Trophoblast cell (in vitro differentiated cells and primary cell): ENCODE results near the gene MAEA.
"Not testable (repeated sequence)": the region's sequence is repeated elsewhere in the genome, so short reads cannot be mapped to it uniquely, and the experiment has no call there.

Source experiments
- DNase-seq, 2 donors: peaks; one replicate each; pipeline ENCODE4 v3.0.0-alpha.2; 2016
- H2AFZ ChIP-seq: 2 replicates; pipeline ENCODE4 v1.6.1; 2013; ENCODE audit warnings: low read length, moderate library complexity, mild to moderate bottlenecking; ENCODE audit not compliant: insufficient read depth, poor library complexity
- H2AK5ac ChIP-seq: 2 replicates; pipeline ENCODE4 v1.6.1; 2013; ENCODE audit warnings: mild to moderate bottlenecking, low read length
- H2BK120ac ChIP-seq: 2 replicates; pipeline ENCODE4 v1.6.1; 2013; ENCODE audit warnings: low read length, mild to moderate bottlenecking, moderate library complexity; ENCODE audit not compliant: insufficient read depth, poor library complexity
- H2BK12ac ChIP-seq: 2 replicates; pipeline ENCODE4 v1.6.1; 2013; ENCODE audit warnings: mild to moderate bottlenecking, low read length, moderate library complexity
- H2BK5ac ChIP-seq: 2 replicates; pipeline ENCODE4 v1.6.1; 2013; ENCODE audit warnings: low read length, low read depth, moderate library complexity, mild to moderate bottlenecking; ENCODE audit not compliant: poor library complexity
- H3K14ac ChIP-seq: 2 replicates; pipeline ENCODE4 v1.6.1; 2013; ENCODE audit warnings: mild to moderate bottlenecking, low read length
- H3K18ac ChIP-seq: 2 replicates; pipeline ENCODE4 v1.6.1; 2013; ENCODE audit warnings: mild to moderate bottlenecking, low read length
- H3K23ac ChIP-seq: 2 replicates; pipeline ENCODE4 v1.6.1; 2013; ENCODE audit warnings: low read length
- H3K27ac ChIP-seq: 2 replicates; pipeline ENCODE4 v1.5.1; 2013; ENCODE audit warnings: low read depth, mild to moderate bottlenecking, inconsistent platforms, low read length, moderate library complexity
- H3K27me3 ChIP-seq: 2 replicates; pipeline ENCODE4 v1.6.1; 2013; ENCODE audit warnings: inconsistent platforms, mild to moderate bottlenecking, low read length, moderate library complexity; ENCODE audit not compliant: insufficient read depth
- H3K36me3 ChIP-seq, 2 experiments: 1 replicate in 1 of 2; 2 replicates in 1 of 2; pipeline ENCODE4 v1.6.1; 2013; ENCODE audit warnings: low read length in 2 of 2, mild to moderate bottlenecking in 2 of 2, moderate library complexity in 1 of 2; ENCODE audit not compliant: insufficient read depth in 2 of 2, control insufficient read depth in 1 of 2
- H3K4ac ChIP-seq: 2 replicates; pipeline ENCODE4 v1.6.1; 2013; ENCODE audit warnings: low read depth, mild to moderate bottlenecking, low read length, moderate library complexity
- H3K4me1 ChIP-seq, 2 experiments: 1 replicate in 1 of 2; 2 replicates in 1 of 2; pipeline ENCODE4 v1.6.1; 2013; ENCODE audit warnings: low read length in 2 of 2, mild to moderate bottlenecking in 2 of 2, moderate library complexity in 1 of 2; ENCODE audit not compliant: insufficient read depth in 2 of 2, control insufficient read depth in 1 of 2
- H3K4me2 ChIP-seq: 2 replicates; pipeline ENCODE4 v1.6.1; 2013; ENCODE audit warnings: inconsistent platforms, mild to moderate bottlenecking, low read length, moderate library complexity
- H3K4me3 ChIP-seq: 2 replicates; pipeline ENCODE4 v1.5.1; 2013; ENCODE audit warnings: mild to moderate bottlenecking, low read depth, low read length, inconsistent platforms
- H3K79me1 ChIP-seq: one replicate; pipeline ENCODE4 v1.6.1; 2013; ENCODE audit warnings: low read length
- H3K79me2 ChIP-seq: 2 replicates; pipeline ENCODE4 v1.6.1; 2013; ENCODE audit warnings: low read length, mild to moderate bottlenecking; ENCODE audit not compliant: control insufficient read depth, insufficient read depth, poor library complexity
- H3K9ac ChIP-seq: 2 replicates; pipeline ENCODE4 v1.6.1; 2013; ENCODE audit warnings: mild to moderate bottlenecking, low read length
- H3K9me3 ChIP-seq: 2 replicates; pipeline ENCODE4 v1.6.1; 2013; ENCODE audit warnings: low read depth, mild to moderate bottlenecking, control low read depth, inconsistent platforms, low read length; ENCODE audit not compliant: insufficient read depth
- H4K12ac ChIP-seq: 2 replicates; pipeline ENCODE4 v1.6.1; 2013; ENCODE audit warnings: low read depth, mild to moderate bottlenecking, low read length, moderate library complexity
- H4K8ac ChIP-seq: 2 replicates; pipeline ENCODE4 v1.6.1; 2013; ENCODE audit warnings: low read depth, mild to moderate bottlenecking, low read length, moderate library complexity
- H4K91ac ChIP-seq: one replicate; pipeline ENCODE4 v1.6.1; 2013; ENCODE audit warnings: low read depth, mild to moderate bottlenecking, low read length, moderate library complexity
- WGBS: extraction: QIAGEN DNeasy Blood & Tissue Kit; methylation state at CpG from one replicate; pipeline ENCODE4 v1.1.7; 2013; ENCODE audit warnings: missing lambda C conversion rate; ENCODE audit not compliant: insufficient read length, insufficient coverage; ENCODE audit errors: extremely low coverage; 5-methylcytosine and 5-hydroxymethylcytosine counted together

The MAEA gene

DNA sequence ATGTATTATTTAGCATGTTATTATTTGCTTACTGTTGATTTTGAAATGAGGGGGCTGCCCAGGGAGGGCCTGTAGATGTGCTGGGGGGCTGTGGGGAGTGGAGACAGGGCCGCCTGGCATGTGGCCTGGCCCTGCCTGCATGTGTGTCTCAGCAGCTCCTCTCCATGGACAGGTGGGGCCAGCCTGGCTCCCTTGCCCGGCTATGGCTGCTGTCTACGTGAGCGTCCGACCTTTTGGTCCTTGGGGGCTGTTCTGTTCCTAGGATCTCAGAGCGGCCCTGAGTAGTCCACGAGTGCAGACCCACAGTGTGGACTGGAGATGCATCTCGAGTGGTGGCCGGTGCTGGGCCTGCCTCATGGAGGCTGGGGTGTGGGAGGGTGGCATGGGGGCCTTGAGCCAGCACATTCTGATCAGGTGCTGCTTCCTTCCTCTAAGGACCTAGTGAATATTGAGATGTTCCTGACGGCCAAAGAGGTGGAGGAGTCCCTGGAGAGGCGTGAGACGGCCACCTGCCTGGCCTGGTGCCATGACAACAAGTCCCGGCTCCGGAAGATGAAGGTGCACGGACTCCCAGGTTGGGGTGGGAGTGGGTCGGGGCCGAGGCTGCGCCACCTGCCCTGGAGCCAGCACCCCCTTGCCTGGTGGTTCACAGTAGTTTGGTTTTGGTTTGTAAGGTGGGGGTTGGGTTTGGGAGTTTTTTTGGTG lies 32.4 kb downstream of the MAEA start:
- Histone ChIP-seq H3K27ac (no peak overlapping the region), H3K23ac (no peak overlapping the region), H3K4me3 (no peak overlapping the region), H2AFZ (no peak overlapping the region), H3K79me2 (no peaks in the 10 kb centered on the region), H3K9me3 (peaks cover 4% of the 10 kb centered on the region), H3K4me1 (peaks cover 0 to 3% of the 10 kb centered on the region in 2 experiments), H3K4ac (no peak overlapping the region), H2AK5ac (no peak overlapping the region), H3K36me3 (peaks cover 67 to 73% of the 10 kb centered on the region in 2 experiments), H3K9ac (no peak overlapping the region), H2BK5ac (no peak overlapping the region), H4K12ac (no peak overlapping the region), H3K27me3 (no peaks in the 10 kb centered on the region), H2BK12ac (no peak overlapping the region), H3K79me1 (no peaks in the 10 kb centered on the region), H3K4me2 (no peak overlapping the region), H3K14ac (no peak overlapping the region), H4K8ac (no peak overlapping the region), H4K91ac (no peak overlapping the region), H3K18ac (no peak overlapping the region), H2BK120ac (no peak overlapping the region)
- DNase-seq = no peak
- no CpG with 5 or more reads among the region's 18 CpGs for WGBS

DNA sequence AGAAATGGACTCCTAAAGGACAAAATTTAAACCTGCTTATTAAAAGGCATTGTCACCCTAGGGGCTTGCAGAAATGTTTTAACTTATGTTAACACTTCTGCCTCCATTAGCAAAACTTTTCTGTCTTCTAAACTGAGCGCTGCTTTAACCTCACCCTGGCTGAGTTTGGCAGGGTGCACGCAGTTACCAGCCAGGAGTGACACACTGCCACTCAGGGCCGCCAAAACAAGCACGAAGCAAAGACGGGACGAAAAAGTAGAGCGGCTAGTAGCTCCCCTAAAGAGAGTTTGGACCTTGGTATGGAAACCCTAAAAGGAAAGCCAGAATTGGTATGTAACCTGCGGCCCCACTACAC lies 33.6 kb downstream of the MAEA start:
- Histone ChIP-seq H3K4ac (no peak overlapping the region), H3K79me1 (no peaks in the 10 kb centered on the region), H4K91ac (no peak overlapping the region), H3K36me3 (peaks cover 68 to 73% of the 10 kb centered on the region in 2 experiments), H4K12ac (no peak overlapping the region), H2AFZ (no peak overlapping the region), H2BK12ac (no peak overlapping the region), H2BK5ac (no peak overlapping the region), H3K4me1 (peaks cover 0 to 3% of the 10 kb centered on the region in 2 experiments), H3K23ac (no peak overlapping the region), H4K8ac (no peak overlapping the region), H2BK120ac (no peak overlapping the region), H3K79me2 (no peaks in the 10 kb centered on the region), H3K27me3 (no peaks in the 10 kb centered on the region), H3K27ac (no peak overlapping the region), H3K4me3 (no peak overlapping the region), H3K9me3 (peaks cover 4% of the 10 kb centered on the region), H3K9ac (no peak overlapping the region), H3K4me2 (no peak overlapping the region), H3K18ac (no peak overlapping the region), H2AK5ac (no peak overlapping the region), H3K14ac (no peak overlapping the region)
- WGBS = no CpG with 5 or more reads among the region's 8 CpGs
- no peak for DNase-seq

DNA sequence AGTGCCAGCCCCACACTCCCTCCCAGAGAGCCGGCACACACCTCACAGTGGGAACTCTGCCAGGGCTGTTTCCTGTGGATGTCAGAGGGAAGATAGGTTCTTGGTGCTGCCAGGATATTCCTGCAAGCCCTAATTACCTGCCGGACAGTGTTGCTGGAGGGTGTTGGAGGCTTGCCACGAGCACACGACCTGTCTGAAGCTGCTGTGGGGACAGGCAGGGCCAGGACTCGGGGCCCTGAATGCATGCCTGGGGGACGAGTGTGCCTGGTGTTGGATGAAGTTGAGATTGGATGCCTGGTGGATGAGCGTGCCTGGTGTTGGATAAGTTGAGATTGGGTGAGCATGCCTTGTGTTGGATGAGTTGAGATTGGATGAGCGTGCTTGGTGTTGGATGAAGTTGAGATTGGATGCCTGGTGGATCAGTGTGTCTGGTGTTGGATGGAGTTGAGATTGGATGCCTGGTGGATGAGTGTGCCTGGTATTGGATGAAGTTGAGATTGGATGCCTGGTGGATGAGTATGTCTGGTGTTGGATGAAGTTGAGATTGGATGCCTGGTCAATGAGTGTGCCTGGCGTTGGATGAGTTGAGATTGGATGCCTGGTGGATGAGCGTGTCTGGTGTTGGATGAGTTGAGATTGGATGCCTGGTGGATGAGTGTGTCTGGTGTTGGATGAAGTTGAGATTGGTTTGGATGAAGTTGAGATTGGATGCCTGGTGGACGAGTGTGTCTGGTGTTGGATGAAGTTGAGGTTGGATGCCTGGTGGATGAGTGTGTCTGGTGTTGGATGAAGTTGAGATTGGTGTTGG lies 34.1 kb downstream of the MAEA start:
- Histone ChIP-seq H2BK5ac (no peak overlapping the region), H2AFZ (no peak overlapping the region), H3K27me3 (no peaks in the 10 kb centered on the region), H4K8ac (no peak overlapping the region), H3K4me1 (peaks cover 0 to 3% of the 10 kb centered on the region in 2 experiments), H2BK120ac (no peak overlapping the region), H3K79me2 (no peaks in the 10 kb centered on the region), H3K4ac (no peak overlapping the region), H4K91ac (no peak overlapping the region), H3K79me1 (no peaks in the 10 kb centered on the region), H3K4me2 (no peak overlapping the region), H3K14ac (no peak overlapping the region), H3K4me3 (peak overlapping the region; percentile 7), H3K23ac (no peak overlapping the region), H3K9ac (no peak overlapping the region), H4K12ac (no peak overlapping the region), H3K36me3 (peaks cover 68 to 73% of the 10 kb centered on the region in 2 experiments), H3K9me3 (peaks cover 4% of the 10 kb centered on the region), H3K18ac (no peak overlapping the region), H2AK5ac (no peak overlapping the region), H3K27ac (no peak overlapping the region), H2BK12ac (no peak overlapping the region)
- peak; percentile 91 to 95 for DNase-seq
- 100% methylated on average over 2 of the region's 11 CpGs for WGBS

DNA sequence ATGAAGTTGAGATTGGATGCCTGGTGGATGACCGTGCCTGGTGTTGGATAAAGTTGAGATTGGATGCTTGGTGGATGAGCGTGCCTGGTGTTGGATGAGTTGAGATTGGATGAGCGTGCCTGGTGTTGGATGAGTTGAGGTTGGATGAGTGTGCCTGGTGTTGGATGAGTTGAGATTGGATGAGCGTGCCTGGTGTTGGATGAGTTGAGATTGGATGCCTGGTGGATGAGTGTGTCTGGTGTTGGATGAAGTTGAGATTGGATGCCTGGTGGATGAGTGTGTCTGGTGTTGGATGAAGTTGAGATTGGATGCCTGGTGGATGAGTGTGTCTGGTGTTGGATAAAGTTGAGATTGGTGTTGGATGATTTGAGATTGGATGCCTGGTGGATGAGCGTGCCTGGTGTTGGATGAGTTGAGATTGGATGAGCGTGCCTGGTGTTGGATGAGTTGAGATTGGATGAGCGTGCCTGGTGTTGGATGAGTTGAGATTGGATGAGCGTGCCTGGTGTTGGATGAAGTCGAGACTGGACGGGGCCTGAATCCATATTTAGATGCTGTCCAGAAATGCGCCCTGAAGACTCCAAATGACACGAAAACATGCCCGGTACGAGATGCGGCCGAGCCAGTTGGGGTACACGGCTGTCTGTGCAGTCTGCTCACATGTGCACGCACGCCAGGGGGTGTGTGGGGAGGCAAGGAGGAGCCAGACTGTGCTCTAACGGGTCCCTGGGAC lies 34.9 kb downstream of the MAEA start:
- not testable (repeated sequence) for H4K8ac ChIP-seq, H3K14ac ChIP-seq, H2BK12ac ChIP-seq, H3K4me2 ChIP-seq, H4K91ac ChIP-seq, H2AK5ac ChIP-seq, H3K27ac ChIP-seq, H3K4ac ChIP-seq, H3K4me3 ChIP-seq, H2BK5ac ChIP-seq, H3K79me2 ChIP-seq, H3K9ac ChIP-seq, H2BK120ac ChIP-seq, H3K18ac ChIP-seq, H3K27me3 ChIP-seq, H3K9me3 ChIP-seq, H3K79me1 ChIP-seq, H4K12ac ChIP-seq, H3K4me1 ChIP-seq, H2AFZ ChIP-seq, H3K23ac ChIP-seq
- peaks cover 70 to 74% of the 10 kb centered on the region in 2 experiments for H3K36me3 ChIP-seq
- DNase-seq = peak in 1 of 2 donors; percentile 53
- 100% methylated on average over 2 of the region's 20 CpGs for WGBS
